K562 (cell line): Measurements from ENCODE around the gene NUBP2. TPM values are rescaled to one million over a fixed set of nuclear protein-coding genes. Genes with fewer than 3 reads are reported as not detected.

Experiments used
- BCL6 ChIP-seq: fragments of 250-450 bp; sonication (Bioruptor Pico); IDR thresholded peaks from 2 replicates; pipeline ENCODE4 v1.4.0; 2020
- CREBBP ChIP-seq: IDR thresholded peaks from one replicate; pipeline ENCODE4 v1.6.1; 2012; ENCODE audit warnings: low read depth, mild to moderate bottlenecking, control low read depth, inconsistent platforms, low read length
- NCOA1 ChIP-seq: fragments of 450-650 bp; IDR thresholded peaks from 2 replicates; pipeline ENCODE4 v1.6.1; 2016; ENCODE audit warnings: low read depth
- NR2F6 ChIP-seq: fragments of 450-650 bp; formaldehyde crosslinking; IDR thresholded peaks from 2 replicates; pipeline ENCODE4 v1.4.0; 2020; ENCODE audit warnings: mild to moderate bottlenecking
- NR3C1 ChIP-seq: sonication (generic); formaldehyde crosslinking; IDR thresholded peaks from 2 replicates; pipeline ENCODE4 v1.8.1; 2022; ENCODE audit warnings: missing genetic modification reagents
- OTX1 ChIP-seq: fragments of 450-650 bp; formaldehyde crosslinking; IDR thresholded peaks from 2 replicates; pipeline ENCODE4 v1.4.0; 2022; ENCODE audit warnings: mild to moderate bottlenecking
- TFAP4 ChIP-seq: sonication (generic); formaldehyde crosslinking; IDR thresholded peaks from 2 replicates; pipeline ENCODE4 v1.8.0; 2022; ENCODE audit warnings: missing genetic modification reagents, mild to moderate bottlenecking, moderate library complexity, borderline replicate concordance
- ZFP30 ChIP-seq: fragments of 250-450 bp; sonication (Bioruptor Pico); IDR thresholded peaks from 2 replicates; pipeline ENCODE4 v1.8.0; 2022; ENCODE audit warnings: moderate library complexity, mild to moderate bottlenecking, inconsistent platforms, borderline replicate concordance
- ZNF121 ChIP-seq: sonication (generic); formaldehyde crosslinking; conservative IDR thresholded peaks from 2 replicates; pipeline ENCODE4 v1.8.0; 2022; ENCODE audit warnings: missing genetic modification reagents
- ZNF224 ChIP-seq: sonication (generic); formaldehyde crosslinking; IDR thresholded peaks from 2 replicates; pipeline ENCODE4 v1.8.0; 2022; ENCODE audit warnings: mild to moderate bottlenecking, missing genetic modification reagents
- ZNF511 ChIP-seq: sonication (generic); formaldehyde crosslinking; IDR thresholded peaks from 2 replicates; pipeline ENCODE4 v1.8.0; 2022; ENCODE audit warnings: mild to moderate bottlenecking, missing genetic modification reagents
- ZNF561 ChIP-seq: fragments of 450-650 bp; formaldehyde crosslinking; conservative IDR thresholded peaks from 2 replicates; pipeline ENCODE4 v1.4.0; 2020; ENCODE audit warnings: mild to moderate bottlenecking, moderate library complexity
- ZNF592 ChIP-seq: fragments of 450-650 bp; IDR thresholded peaks from 2 replicates; pipeline ENCODE4 v1.6.1; 2017; ENCODE audit warnings: antibody characterized with exemption, mild to moderate bottlenecking
- ZNF740 ChIP-seq, 3 experiments: fragments of 200-800 bp in 1 of 3; sonication (Bioruptor generic) in 1 of 3; sonication (generic) in 1 of 3; formaldehyde crosslinking in 1 of 3; IDR thresholded peaks; 2 replicates each; pipeline versions ENCODE4 v1.6.1 to v1.8.0; 2016 to 2022; ENCODE audit warnings: mild to moderate bottlenecking in 2 of 3, missing compliant biosample characterization in 2 of 3, missing genetic modification characterization in 2 of 3, missing genetic modification reagents in 1 of 3
- polyA plus RNA-seq, 8 experiments: library from polyadenylated mRNA; depleted of rRNA in 4 of 8; stranded (reverse) in 5 of 8; unstranded in 3 of 8; fragments of >200 nt; fragmentation: Nextera tagmentation in 2 of 8; fragmentation: Illumina TruSeq in 1 of 8; extraction: Ambion mirVana in 2 of 8; extraction: Trizol in 1 of 8; gene quantifications; 2 replicates each; pipeline versions ENCODE4 v1.2.1 to v1.2.3, GENCODE V29; 2011 to 2014; ENCODE audit warnings: inconsistent platforms in 1 of 8, missing spikeins in 1 of 8
- total RNA-seq, 7 experiments: library from RNA; depleted of rRNA in 6 of 7; stranded (reverse); fragments of >200 nt in 6 of 7; fragmentation: Illumina TruSeq in 2 of 7; extraction: Trizol in 2 of 7; gene quantifications; 2 replicates each; pipeline versions ENCODE4 v1.2.1 to v1.2.3, GENCODE V29; 2011 to 2021; ENCODE audit warnings: low replicate concordance in 1 of 7
- TF ChIP-seq, protein P1 (sequence below): fragments of 250-450 bp; sonication (Bioruptor Pico); IDR thresholded peaks from 2 replicates; pipeline ENCODE4 v1.8.0; 2021; ENCODE audit warnings: borderline replicate concordance, mild to moderate bottlenecking, moderate library complexity; ENCODE audit not compliant: poor library complexity, severe bottlenecking
- TF ChIP-seq, protein P2 (sequence below): fragments of 450-650 bp; IDR thresholded peaks from 2 replicates; pipeline ENCODE4 v1.6.1; 2016; ENCODE audit warnings: borderline replicate concordance
- TF ChIP-seq, protein P3 (sequence below): IDR thresholded peaks from 3 replicates; pipeline ENCODE4 v1.6.1; 2011; ENCODE audit warnings: borderline replicate concordance, mild to moderate bottlenecking; ENCODE audit not compliant: insufficient read length, insufficient read depth

The NUBP2 gene
- total and polyA plus RNA-seq, 9 of the 15 experiments (the other 6 are each of a cell fraction or from before 2014, with no cell fraction given), result 1.8 to 115 (median 24.0) TPM

- TF ChIP-seq ZNF592 (no peak), CREBBP (no peak), ZNF224 (CRISPR knock-in tag) (0 out of 2 replicates have a peak, but pooled peaks have one; percentile 52), ZNF511 (CRISPR knock-in tag) (peak; percentile 51; the same call in 1 of the 2 replicates), ZNF121 (CRISPR knock-in tag) (no peak), NR2F6 (CRISPR knock-in tag) (no peak), ZNF740 (CRISPR knock-in tag; IDR thresholded peaks at IDR 0.05) (no peak), ZNF740 (tag; IDR thresholded peaks at IDR 0.05) (no peak; a peak in 1 of 4 replicates), NR3C1 (CRISPR knock-in tag) (no peak), OTX1 (CRISPR knock-in tag) (no peak), BCL6 (CRISPR knock-in tag) (no peak), ZFP30 (CRISPR knock-in tag) (no peak), NCOA1 (no peak), TFAP4 (peak; percentile 44), ZNF561 (CRISPR knock-in tag) (no peak)
- TF ChIP-seq, protein P1, sequence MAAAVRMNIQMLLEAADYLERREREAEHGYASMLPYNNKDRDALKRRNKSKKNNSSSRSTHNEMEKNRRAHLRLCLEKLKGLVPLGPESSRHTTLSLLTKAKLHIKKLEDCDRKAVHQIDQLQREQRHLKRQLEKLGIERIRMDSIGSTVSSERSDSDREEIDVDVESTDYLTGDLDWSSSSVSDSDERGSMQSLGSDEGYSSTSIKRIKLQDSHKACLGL (CRISPR knock-in tag), result no peak
- TF ChIP-seq, protein P2, sequence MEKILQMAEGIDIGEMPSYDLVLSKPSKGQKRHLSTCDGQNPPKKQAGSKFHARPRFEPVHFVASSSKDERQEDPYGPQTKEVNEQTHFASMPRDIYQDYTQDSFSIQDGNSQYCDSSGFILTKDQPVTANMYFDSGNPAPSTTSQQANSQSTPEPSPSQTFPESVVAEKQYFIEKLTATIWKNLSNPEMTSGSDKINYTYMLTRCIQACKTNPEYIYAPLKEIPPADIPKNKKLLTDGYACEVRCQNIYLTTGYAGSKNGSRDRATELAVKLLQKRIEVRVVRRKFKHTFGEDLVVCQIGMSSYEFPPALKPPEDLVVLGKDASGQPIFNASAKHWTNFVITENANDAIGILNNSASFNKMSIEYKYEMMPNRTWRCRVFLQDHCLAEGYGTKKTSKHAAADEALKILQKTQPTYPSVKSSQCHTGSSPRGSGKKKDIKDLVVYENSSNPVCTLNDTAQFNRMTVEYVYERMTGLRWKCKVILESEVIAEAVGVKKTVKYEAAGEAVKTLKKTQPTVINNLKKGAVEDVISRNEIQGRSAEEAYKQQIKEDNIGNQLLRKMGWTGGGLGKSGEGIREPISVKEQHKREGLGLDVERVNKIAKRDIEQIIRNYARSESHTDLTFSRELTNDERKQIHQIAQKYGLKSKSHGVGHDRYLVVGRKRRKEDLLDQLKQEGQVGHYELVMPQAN, result no peak; the same call in 1 of the 2 replicates
- TF ChIP-seq, protein P3, sequence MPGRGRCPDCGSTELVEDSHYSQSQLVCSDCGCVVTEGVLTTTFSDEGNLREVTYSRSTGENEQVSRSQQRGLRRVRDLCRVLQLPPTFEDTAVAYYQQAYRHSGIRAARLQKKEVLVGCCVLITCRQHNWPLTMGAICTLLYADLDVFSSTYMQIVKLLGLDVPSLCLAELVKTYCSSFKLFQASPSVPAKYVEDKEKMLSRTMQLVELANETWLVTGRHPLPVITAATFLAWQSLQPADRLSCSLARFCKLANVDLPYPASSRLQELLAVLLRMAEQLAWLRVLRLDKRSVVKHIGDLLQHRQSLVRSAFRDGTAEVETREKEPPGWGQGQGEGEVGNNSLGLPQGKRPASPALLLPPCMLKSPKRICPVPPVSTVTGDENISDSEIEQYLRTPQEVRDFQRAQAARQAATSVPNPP, result no peak
These were observed 10.8 kb upstream of the NUBP2 start (continued) for GRCh38 chr16:1771864-1772361.
